Neural progenitor cell (in vitro differentiated cells): ENCODE data around the gene RPE.

ENCODE experiments used
- CTCF ChIP-seq: fragments of 200-600 bp; sonication (generic); IDR thresholded peaks from 2 replicates; pipeline ENCODE4 v1.5.1; 2017; ENCODE audit warnings: antibody characterized with exemption, mild to moderate bottlenecking
- EZH2 ChIP-seq: fragments of 200-600 bp; sonication (generic); IDR thresholded peaks from 2 replicates; pipeline ENCODE4 v1.6.1; 2017; ENCODE audit warnings: antibody characterized with exemption, mild to moderate bottlenecking, moderate library complexity
- EZH2phosphoT487 ChIP-seq: fragments of 200-600 bp; sonication (generic); IDR thresholded peaks from 2 replicates; pipeline ENCODE4 v1.6.1; 2017; ENCODE audit warnings: antibody characterized with exemption

GRCh38 chr2:210063306-210063705 lies 60.9 kb downstream of the RPE start:
- TF ChIP-seq CTCF (no peak), EZH2 (no peak), EZH2phosphoT487 (no peak)
